GM04504 (cell line): ENCODE data around the gene GGNBP2.

Experiments used
- DNase-seq: peaks from one replicate; pipeline ENCODE4 v3.0.0-alpha.2; 2012; ENCODE audit warnings: low read depth

GGNBP2 gene

GRCh38 chr17:36575028-36575427 lies 30.3 kb downstream of the GGNBP2 start:
- no peak for DNase-seq

- DNase-seq = no peak
Measured at GRCh38 chr17:36576793-36577192, 32.1 kb downstream of the GGNBP2 start.

DNA sequence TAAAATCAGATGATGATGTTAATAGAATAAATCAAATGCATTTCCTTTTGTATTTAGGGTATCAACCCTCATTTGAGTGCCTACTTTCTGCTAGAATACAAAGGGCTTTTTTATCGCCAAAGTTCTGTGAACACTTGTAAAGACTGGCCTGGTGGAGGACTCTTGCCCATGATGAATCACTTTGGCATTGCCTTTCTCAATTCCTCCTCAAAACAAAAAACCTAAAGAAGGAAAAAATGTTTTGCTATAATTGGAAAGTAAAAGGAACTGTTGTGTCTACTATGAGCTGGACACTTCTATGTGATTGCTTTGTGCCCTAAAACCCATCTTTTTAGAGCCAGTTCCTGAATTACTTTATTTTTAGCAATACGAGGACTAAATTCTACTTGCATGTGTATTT lies 34.0 kb downstream of the GGNBP2 start:
- no peak for DNase-seq

GRCh38 chr17:36583787-36584186 lies 39.1 kb downstream of the GGNBP2 start:
- DNase-seq = no peak

- no peak for DNase-seq
Measured at GRCh38 chr17:36586138-36586537, 41.4 kb downstream of the GGNBP2 start.

GRCh38 chr17:36590082-36590481 lies 45.4 kb downstream of the GGNBP2 start:
- DNase-seq = no peak

DNA sequence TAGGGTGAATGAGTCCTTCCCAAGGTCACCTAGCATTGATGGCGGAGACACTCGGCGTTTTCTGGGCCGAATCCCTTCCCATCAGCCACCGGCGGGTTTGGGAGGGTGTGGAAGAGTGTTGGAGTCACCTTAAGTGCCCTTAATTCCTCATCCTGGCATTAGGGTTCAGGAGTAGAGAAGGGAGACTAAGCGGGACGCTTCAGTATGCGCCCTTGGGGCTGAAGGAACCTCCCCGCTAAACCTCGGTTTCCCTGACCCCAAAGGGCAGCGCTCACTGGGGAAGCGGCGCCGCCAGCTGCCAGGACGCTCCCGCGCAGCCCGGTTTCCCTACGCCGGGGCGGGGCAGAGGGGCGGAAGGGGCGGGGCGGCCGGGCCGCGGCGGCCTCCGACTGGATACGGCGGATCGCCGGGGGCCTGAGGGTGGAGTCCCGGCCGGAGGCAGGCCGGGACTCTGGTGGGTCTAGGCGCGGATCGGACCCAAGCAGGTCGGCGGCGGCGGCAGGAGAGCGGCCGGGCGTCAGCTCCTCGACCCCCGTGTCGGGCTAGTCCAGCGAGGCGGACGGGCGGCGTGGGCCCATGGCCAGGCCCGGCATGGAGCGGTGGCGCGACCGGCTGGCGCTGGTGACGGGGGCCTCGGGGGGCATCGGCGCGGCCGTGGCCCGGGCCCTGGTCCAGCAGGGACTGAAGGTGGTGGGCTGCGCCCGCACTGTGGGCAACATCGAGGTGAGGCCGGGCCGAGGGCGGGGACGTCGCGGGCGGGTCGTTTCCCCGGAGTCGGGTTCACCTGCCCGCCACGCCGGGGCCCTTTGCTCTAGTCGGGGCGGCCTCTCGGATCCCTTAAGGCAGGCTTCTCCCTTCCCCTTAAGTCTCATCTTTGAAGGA lies 47.0 kb downstream of the GGNBP2 start, which contains the start of gene DHRS11:
Gene DHRS11 (plus strand): TSS at position 446 of the 882 bp plus-strand sequence. CDS start 131 bp downstream, at position 577.
- no peak for DNase-seq

GRCh38 chr17:36592316-36592715 lies 47.6 kb downstream of the GGNBP2 start:
- DNase-seq = no peak

- no peak for DNase-seq
Measured at GRCh38 chr17:36592716-36593321, 48.1 kb downstream of the GGNBP2 start.

GRCh38 chr17:36593656-36594316 lies 49.1 kb downstream of the GGNBP2 start:
- DNase-seq = no peak

DNA sequence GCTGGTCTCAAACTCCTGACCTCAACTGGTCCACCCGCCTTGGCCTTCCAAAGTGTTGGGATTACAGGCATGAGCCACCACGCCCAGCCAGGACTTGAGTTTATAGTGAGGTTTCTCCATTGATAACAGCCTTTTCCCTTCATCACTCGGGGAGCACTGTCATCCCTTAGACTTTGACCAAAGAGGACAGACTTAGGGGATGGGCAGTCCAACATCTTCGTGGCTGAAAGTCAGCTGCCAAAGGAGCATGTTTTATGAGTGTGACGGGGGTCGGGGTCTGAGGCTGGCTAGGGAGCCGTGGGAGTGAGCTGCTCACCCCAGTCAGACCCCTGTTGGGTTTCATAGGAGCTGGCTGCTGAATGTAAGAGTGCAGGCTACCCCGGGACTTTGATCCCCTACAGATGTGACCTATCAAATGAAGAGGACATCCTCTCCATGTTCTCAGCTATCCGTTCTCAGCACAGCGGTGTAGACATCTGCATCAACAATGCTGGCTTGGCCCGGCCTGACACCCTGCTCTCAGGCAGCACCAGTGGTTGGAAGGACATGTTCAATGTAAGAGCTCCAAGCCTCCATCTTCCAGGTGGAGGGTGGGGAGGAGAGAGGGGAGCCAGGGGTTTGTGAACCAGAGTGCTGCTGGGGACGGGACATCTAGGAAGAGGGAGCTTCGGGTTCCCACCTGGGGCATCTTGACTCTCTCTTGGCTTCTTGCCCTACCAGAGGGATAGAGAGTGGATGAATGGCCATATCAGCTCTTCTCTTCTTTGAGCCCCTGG lies 50.1 kb downstream of the GGNBP2 start:
- no peak for DNase-seq

DNA sequence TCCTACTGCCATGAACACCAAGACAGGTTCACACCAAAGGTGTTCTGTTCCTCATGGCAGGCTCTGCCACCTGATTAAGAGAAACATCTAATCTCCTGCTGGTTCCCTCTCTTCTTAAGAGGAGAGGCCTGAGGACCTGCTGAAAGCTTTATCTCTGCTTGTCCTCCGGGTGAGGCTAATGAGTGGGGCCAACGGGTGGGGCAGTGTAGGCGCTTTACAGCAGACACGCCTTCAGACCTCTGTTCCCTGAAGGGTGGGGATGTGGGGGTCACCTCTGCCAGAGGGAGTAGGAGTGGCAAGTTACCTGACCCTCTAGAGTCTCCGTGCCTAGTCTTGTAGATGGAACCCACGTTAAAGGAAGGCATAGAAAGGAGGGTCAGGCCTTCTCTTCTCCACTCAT lies 52.5 kb downstream of the GGNBP2 start:
- DNase-seq = no peak

DNA sequence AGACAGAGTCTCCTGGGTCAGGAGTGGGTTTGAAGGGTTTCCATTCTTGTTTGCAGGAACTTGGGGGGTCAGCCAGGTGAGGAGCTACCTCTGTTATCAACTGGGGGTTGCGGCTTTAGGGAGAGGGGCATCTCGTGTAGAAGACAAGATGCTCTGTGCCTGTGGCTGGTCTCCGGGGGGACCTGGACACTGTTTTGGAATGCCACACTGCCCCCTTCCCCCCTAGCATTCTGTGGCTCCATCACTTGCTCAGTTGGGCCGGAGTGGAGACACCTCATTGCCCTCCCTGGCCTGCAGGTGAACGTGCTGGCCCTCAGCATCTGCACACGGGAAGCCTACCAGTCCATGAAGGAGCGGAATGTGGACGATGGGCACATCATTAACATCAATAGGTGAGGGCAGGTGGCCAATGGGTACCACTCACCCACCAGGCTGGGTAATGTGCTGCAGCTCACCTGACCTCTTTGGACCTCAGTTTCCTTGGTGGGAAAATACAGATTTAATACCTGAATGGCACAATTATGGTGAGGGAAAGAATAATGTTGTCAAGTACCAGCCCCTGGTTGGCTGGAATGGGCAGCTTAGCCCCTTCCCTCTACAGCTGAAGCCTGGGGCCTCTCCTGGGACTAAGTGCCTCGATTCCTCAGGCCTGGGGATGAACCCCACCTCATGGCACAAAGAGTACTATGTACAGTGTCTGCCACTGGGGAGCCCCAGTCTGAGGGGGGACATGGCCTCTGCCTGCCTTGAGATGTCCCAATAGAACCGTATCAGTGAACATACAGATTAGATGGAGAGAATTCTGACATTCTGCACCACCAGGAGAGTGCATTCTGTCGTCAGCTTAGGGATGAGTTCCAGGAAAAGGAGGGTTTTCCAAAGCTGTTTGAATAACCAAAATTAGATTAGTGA lies 53.4 kb downstream of the GGNBP2 start:
- no peak for DNase-seq

DNA sequence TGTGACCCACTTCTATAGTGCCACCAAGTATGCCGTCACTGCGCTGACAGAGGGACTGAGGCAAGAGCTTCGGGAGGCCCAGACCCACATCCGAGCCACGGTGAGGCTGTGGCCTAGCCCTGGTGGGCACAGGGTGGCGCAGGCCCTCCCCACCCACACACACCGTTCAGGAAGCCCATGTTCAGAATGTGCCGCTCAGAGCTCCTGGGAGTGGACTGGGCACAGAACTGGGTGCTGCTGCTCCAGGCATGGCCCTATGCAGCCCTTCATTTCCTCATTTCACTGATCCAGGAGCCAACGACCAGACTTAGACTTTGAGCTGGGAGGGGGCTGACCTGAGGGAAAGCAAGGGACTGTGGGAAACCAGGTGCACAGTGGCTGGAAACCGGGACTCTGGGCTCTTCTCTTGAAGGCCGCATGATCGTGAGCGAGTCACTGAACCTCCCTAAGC lies 54.3 kb downstream of the GGNBP2 start:
- no peak for DNase-seq

- no peak for DNase-seq
Measured at GRCh38 chr17:36599546-36600250, 55.0 kb downstream of the GGNBP2 start.

DNA sequence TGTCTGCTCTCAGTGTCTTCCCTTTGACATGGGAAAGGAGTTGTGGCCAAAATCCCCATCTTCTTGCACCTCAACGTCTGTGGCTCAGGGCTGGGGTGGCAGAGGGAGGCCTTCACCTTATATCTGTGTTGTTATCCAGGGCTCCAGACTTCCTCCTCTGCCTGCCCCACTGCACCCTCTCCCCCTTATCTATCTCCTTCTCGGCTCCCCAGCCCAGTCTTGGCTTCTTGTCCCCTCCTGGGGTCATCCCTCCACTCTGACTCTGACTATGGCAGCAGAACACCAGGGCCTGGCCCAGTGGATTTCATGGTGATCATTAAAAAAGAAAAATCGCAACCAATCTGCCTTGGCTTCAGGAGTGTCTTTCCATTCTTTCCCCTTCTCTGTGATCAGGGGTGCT lies 55.7 kb downstream of the GGNBP2 start:
- DNase-seq = no peak

DNA sequence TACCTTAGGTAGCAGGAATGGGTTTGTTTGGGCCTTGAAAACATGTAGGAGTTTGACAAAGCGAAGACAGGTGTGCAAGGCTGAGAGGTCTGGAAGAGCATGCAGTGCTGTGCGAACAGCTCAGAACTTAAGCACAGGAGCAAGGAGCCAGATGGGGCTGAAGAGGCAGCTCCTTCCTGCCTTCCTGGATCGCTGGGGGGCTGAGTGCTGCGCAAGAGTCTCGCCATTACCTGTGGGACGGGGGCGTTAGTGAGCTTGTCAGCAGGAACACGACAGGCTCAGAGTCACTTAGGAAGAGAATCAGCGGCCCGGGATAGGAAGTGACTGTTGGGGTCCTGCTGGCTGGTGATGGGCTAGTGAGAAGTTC lies 56.2 kb downstream of the GGNBP2 start:
- no peak for DNase-seq

GRCh38 chr17:36601303-36602029 lies 56.7 kb downstream of the GGNBP2 start, which contains the start of gene MRM1:
MRM1 (plus strand) TSS chr17:36601583; CDS start chr17:36601811, 228 bp downstream.
- peak; percentile 77 for DNase-seq

GRCh38 chr17:36602030-36602748 lies 57.5 kb downstream of the GGNBP2 start:
- DNase-seq = no peak
